ENCODE data around the gene IGFBP5.
A peak's percentile ranks its signal among the peaks of the same experiment; 100 is the strongest.

GRCh38 chr2:216696751-216697560, 1.6 kb upstream of the IGFBP5 start:
- TF ChIP-seq TCF7L2 (IDR thresholded peaks at IDR 0.05; ENCODE audit: borderline replicate concordance, extremely low read depth, insufficient read depth, insufficient read length) = no peak
- TF ChIP-seq CTCF (IDR thresholded peaks at IDR 0.05 in 2 of 3, conservative IDR thresholded peaks at IDR 0.05 in 1 of 3; ENCODE audit: borderline replicate concordance in 1 of 3, insufficient read depth in 1 of 3, low read depth in 2 of 3, low read length in 2 of 3) = peak; percentile 52 to 70 (median 69)
- TF ChIP-seq, protein P1, sequence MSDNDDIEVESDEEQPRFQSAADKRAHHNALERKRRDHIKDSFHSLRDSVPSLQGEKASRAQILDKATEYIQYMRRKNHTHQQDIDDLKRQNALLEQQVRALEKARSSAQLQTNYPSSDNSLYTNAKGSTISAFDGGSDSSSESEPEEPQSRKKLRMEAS (IDR thresholded peaks at IDR 0.05) = peak; percentile 44; the same call in 1 of the 2 replicates
- no peak for TF ChIP-seq EGR1 (IDR thresholded peaks at IDR 0.05; ENCODE audit: low read depth)
- 0 out of 2 replicates have a peak, but pooled peaks have one; percentile 20 for TF ChIP-seq CEBPB (IDR thresholded peaks at IDR 0.05; ENCODE audit: low read depth)
- TF ChIP-seq POLR2A (IDR thresholded peaks at IDR 0.05; ENCODE audit: borderline replicate concordance, extremely low read depth, insufficient read depth, insufficient read length) = no peak
